ENCODE measurements around the gene RAP1GDS1.

DNA sequence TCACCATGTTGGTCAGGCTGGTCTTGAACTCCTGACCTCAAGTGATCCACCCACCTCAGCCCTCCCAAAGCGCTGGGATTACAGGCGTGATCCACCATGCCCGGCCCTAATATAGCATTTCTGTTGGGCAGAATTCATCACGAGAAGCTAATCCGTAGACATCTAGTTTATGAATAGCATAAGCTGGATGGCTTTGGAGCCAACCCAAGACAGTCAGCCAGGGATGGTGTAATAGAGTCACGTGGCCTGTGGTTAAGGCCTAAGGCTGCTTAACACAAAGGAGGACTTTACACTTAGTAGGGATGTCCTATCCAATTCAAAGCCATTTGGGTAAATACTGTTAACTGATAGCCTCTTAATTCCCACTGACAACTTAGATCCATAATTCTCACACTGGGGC, 173.6 kb downstream of the RAP1GDS1 start:
- no peak for TF ChIP-seq CTCF (IDR thresholded peaks at IDR 0.05; ENCODE audit: low read depth, low read length)
- TF ChIP-seq POLR2A (IDR thresholded peaks at IDR 0.05; ENCODE audit: extremely low read depth, insufficient read length), result no peak
- no peak for TF ChIP-seq MYC (IDR thresholded peaks at IDR 0.05; ENCODE audit: low read depth, low read length)

Data from NB4 (cell line).